HepG2 (cell line): ENCODE results near the gene IL17C. TPM values are rescaled to one million over a fixed set of nuclear protein-coding genes. Genes with fewer than 3 reads are reported as not detected.
A peak's percentile ranks its signal among the peaks of the same experiment; 100 is the strongest.

Experiments
- ADNP ChIP-seq: sonication (generic); formaldehyde crosslinking; IDR thresholded peaks from 2 replicates; pipeline ENCODE4 v1.4.0; 2020; ENCODE audit warnings: missing genetic modification reagents
- CBX1 ChIP-seq: IDR thresholded peaks from one replicate; pipeline ENCODE4 v1.6.1; 2016; ENCODE audit warnings: antibody characterized with exemption, low read depth
- CENPBD1 ChIP-seq: sonication (generic); formaldehyde crosslinking; IDR thresholded peaks from 2 replicates; pipeline ENCODE4 v1.8.0; 2022; ENCODE audit warnings: missing genetic modification reagents, low read depth, mild to moderate bottlenecking, borderline replicate concordance
- HNRNPL ChIP-seq: fragments of 200-400 bp; formaldehyde crosslinking; IDR thresholded peaks from 2 replicates; pipeline ENCODE4 v1.6.1; 2017; ENCODE audit warnings: mild to moderate bottlenecking, low read depth, low read length
- KDM5B ChIP-seq: sonication (generic); formaldehyde crosslinking; IDR thresholded peaks from 2 replicates; pipeline ENCODE4 v1.4.0; 2020; ENCODE audit warnings: missing genetic modification reagents, mild to moderate bottlenecking, borderline replicate concordance
- NFE2L2 ChIP-seq: fragments of 150-350 bp; IDR thresholded peaks from 2 replicates; pipeline ENCODE4 v1.6.1; 2014; ENCODE audit warnings: low read length
- PBX2 ChIP-seq: IDR thresholded peaks from 2 replicates; pipeline ENCODE4 v1.6.1; 2016; ENCODE audit warnings: control low read depth
- PCBP1 ChIP-seq: fragments of 200-400 bp; formaldehyde crosslinking; IDR thresholded peaks from 2 replicates; pipeline ENCODE4 v1.6.1; 2017; ENCODE audit warnings: mild to moderate bottlenecking, low read depth, low read length, borderline replicate concordance
- PRDM10 ChIP-seq: sonication (generic); formaldehyde crosslinking; IDR thresholded peaks from 2 replicates; pipeline ENCODE4 v1.4.0; 2020; ENCODE audit warnings: low read depth, missing genetic modification reagents
- SNRNP70 ChIP-seq: fragments of 200-400 bp; formaldehyde crosslinking; IDR thresholded peaks from 2 replicates; pipeline ENCODE4 v1.6.1; 2017; ENCODE audit warnings: mild to moderate bottlenecking, low read depth, low read length, moderate library complexity
- TOPORS ChIP-seq: sonication (generic); formaldehyde crosslinking; IDR thresholded peaks from 2 replicates; pipeline ENCODE4 v1.8.0; 2023; ENCODE audit warnings: mild to moderate bottlenecking, missing genetic modification reagents
- ZNF232 ChIP-seq: sonication (generic); formaldehyde crosslinking; IDR thresholded peaks from 2 replicates; pipeline ENCODE4 v1.4.0; 2020; ENCODE audit warnings: missing genetic modification reagents, borderline replicate concordance
- ZNF326 ChIP-seq: sonication (generic); formaldehyde crosslinking; IDR thresholded peaks from 2 replicates; pipeline ENCODE4 v1.4.0; 2020; ENCODE audit warnings: missing genetic modification reagents, borderline replicate concordance
- ZNF362 ChIP-seq: sonication (generic); formaldehyde crosslinking; IDR thresholded peaks from 2 replicates; pipeline ENCODE4 v1.4.0; 2020; ENCODE audit warnings: missing genetic modification reagents, mild to moderate bottlenecking, borderline replicate concordance
- ZNF580 ChIP-seq: IDR thresholded peaks from 2 replicates; pipeline ENCODE4 v1.6.1; 2016; ENCODE audit warnings: low read depth, borderline replicate concordance
- ZNF800 ChIP-seq: sonication (generic); formaldehyde crosslinking; IDR thresholded peaks from 2 replicates; pipeline ENCODE4 v1.4.0; 2020; ENCODE audit warnings: missing genetic modification reagents
- ZNF816 ChIP-seq: sonication (generic); formaldehyde crosslinking; IDR thresholded peaks from 2 replicates; pipeline ENCODE4 v1.8.0; 2022; ENCODE audit warnings: missing genetic modification reagents, mild to moderate bottlenecking, borderline replicate concordance
- ZNF891 ChIP-seq: sonication (generic); formaldehyde crosslinking; IDR thresholded peaks from 2 replicates; pipeline ENCODE4 v1.5.0; 2020; ENCODE audit warnings: mild to moderate bottlenecking, missing genetic modification reagents
- polyA plus RNA-seq, 8 experiments: library from polyadenylated mRNA; depleted of rRNA in 3 of 8; stranded (reverse) in 7 of 8; unstranded in 1 of 8; fragments of >200 nt; fragmentation: Illumina TruSeq in 4 of 8; extraction: Trizol in 4 of 8; gene quantifications; 2 replicates each; pipeline versions ENCODE4 v1.2.1 to v1.2.3, GENCODE V29; 2011 to 2016; ENCODE audit warnings: low read depth in 4 of 8, missing spikeins in 1 of 8, mixed read lengths in 1 of 8; ENCODE audit not compliant: insufficient read depth in 1 of 8
- total RNA-seq, 5 experiments: library from RNA; depleted of rRNA; stranded (reverse); fragments of >200 nt; fragmentation: Illumina TruSeq; extraction: Trizol; gene quantifications; 2 replicates each; pipeline ENCODE4 v1.2.3, GENCODE V29; 2016; ENCODE audit warnings: low read depth in 1 of 5

IL17C gene
- total and polyA plus RNA-seq, 2 of the 13 experiments (the other 11 are each of a cell fraction or from before 2014, with no cell fraction given): not detected

- TF ChIP-seq ZNF362 (no peak), ZNF326 (CRISPR knock-in tag) (0 out of 2 replicates have a peak, but pooled peaks have one; percentile 8), PRDM10 (no peak), SNRNP70 (no peak), ZNF232 (no peak), ZNF816 (CRISPR knock-in tag) (no peak), ZNF891 (no peak), NFE2L2 (no peak), CBX1 (no peak), ADNP (no peak), KDM5B (CRISPR knock-in tag) (no peak), CENPBD1 (CRISPR knock-in tag) (no peak), PBX2 (no peak), PCBP1 (0 out of 2 replicates have a peak, but pooled peaks have one; percentile 2), HNRNPL (no peak; the same call in 1 of the 2 replicates), ZNF800 (CRISPR knock-in tag) (no peak), TOPORS (CRISPR knock-in tag) (no peak), ZNF580 (CRISPR knock-in tag) (no peak)
These were observed 13.8 kb downstream of the IL17C start (continued) for GRCh38 chr16:88651989-88652761.
